ENCODE results near the gene PRDM16. TPM values are rescaled to one million over a fixed set of nuclear protein-coding genes. Genes with fewer than 3 reads are reported as not detected.

The PRDM16 gene
- polyA plus RNA-seq, 1 donor from 2014 or later, result 0.21 TPM

- Histone ChIP-seq H3K9ac (ENCODE audit: low read length) (no peak overlapping the region), H3F3A (ENCODE audit: insufficient read depth, low read length, poor library complexity, severe bottlenecking) (no peaks in the 10 kb centered on the region), H3K9me3 (ENCODE audit: low read length) (no peaks in the 10 kb centered on the region), H3K9me2 (ENCODE audit: insufficient read depth, low read length) (no peaks in the 10 kb centered on the region), H3K36me3 (ENCODE audit: insufficient read depth, low read length) (no peaks in the 10 kb centered on the region), H3K4me3 (ENCODE audit: low read length) (no peak overlapping the region), H3K27me3 (ENCODE audit: insufficient read depth, low read depth, low read length) (no peaks in the 10 kb centered on the region), H3K27ac (ENCODE audit: low read length) (no peak overlapping the region), H3K79me2 (replicated peaks; ENCODE audit: insufficient read depth, low read length) (no peaks in the 10 kb centered on the region), H4K20me1 (ENCODE audit: insufficient read depth) (no peaks in the 10 kb centered on the region), H2AFZ (ENCODE audit: low read depth, low read length) (no peak overlapping the region), H3K4me2 (ENCODE audit: low read length) (no peak overlapping the region)
- no peak for TF ChIP-seq TAF1 (IDR thresholded peaks at IDR 0.05; ENCODE audit: low read depth)
- TF ChIP-seq SMC3 (conservative IDR thresholded peaks at IDR 0.05; ENCODE audit: poor library complexity), result no peak
- no peak for TF ChIP-seq EP300 (conservative IDR thresholded peaks at IDR 0.05; ENCODE audit: poor library complexity, severe bottlenecking)
- no peak for TF ChIP-seq EZH2 (IDR thresholded peaks at IDR 0.05; ENCODE audit: borderline replicate concordance, insufficient read depth, low read length, poor library complexity, severe bottlenecking)
- TF ChIP-seq CTCF (IDR thresholded peaks at IDR 0.05; ENCODE audit: poor library complexity, severe bottlenecking), result no peak
- no peak for TF ChIP-seq RAD21 (conservative IDR thresholded peaks at IDR 0.05)
- TF ChIP-seq MXI1 (conservative IDR thresholded peaks at IDR 0.05; ENCODE audit: poor library complexity, severe bottlenecking), result no peak
- TF ChIP-seq POLR2AphosphoS5 (IDR thresholded peaks at IDR 0.05), result no peak
These were observed 225.4 kb downstream of the PRDM16 start for GRCh38 chr1:3294450-3294849.

GRCh38 chr1:3295846-3296245 lies 226.8 kb downstream of the PRDM16 start:
- no peak overlapping the region for H2AFZ ChIP-seq (ENCODE audit: low read depth, low read length)
- H3K4me2 ChIP-seq (ENCODE audit: low read length), result no peak overlapping the region
- TF ChIP-seq SMC3 (conservative IDR thresholded peaks at IDR 0.05; ENCODE audit: poor library complexity) (no peak), EP300 (conservative IDR thresholded peaks at IDR 0.05; ENCODE audit: poor library complexity, severe bottlenecking) (no peak), POLR2AphosphoS5 (IDR thresholded peaks at IDR 0.05) (no peak), EZH2 (IDR thresholded peaks at IDR 0.05; ENCODE audit: borderline replicate concordance, insufficient read depth, low read length, poor library complexity, severe bottlenecking) (no peak), MXI1 (conservative IDR thresholded peaks at IDR 0.05; ENCODE audit: poor library complexity, severe bottlenecking) (no peak)
- no peaks in the 10 kb centered on the region for H3K9me2 ChIP-seq (ENCODE audit: insufficient read depth, low read length)
- no peak overlapping the region for H3K27ac ChIP-seq (ENCODE audit: low read length)
- no peak overlapping the region for H3K4me3 ChIP-seq (ENCODE audit: low read length)
- H3F3A ChIP-seq (ENCODE audit: insufficient read depth, low read length, poor library complexity, severe bottlenecking), result no peaks in the 10 kb centered on the region
- H3K27me3 ChIP-seq (ENCODE audit: insufficient read depth, low read depth, low read length), result no peaks in the 10 kb centered on the region
- H4K20me1 ChIP-seq (ENCODE audit: insufficient read depth), result no peaks in the 10 kb centered on the region
- no peaks in the 10 kb centered on the region for H3K36me3 ChIP-seq (ENCODE audit: insufficient read depth, low read length)
- no peaks in the 10 kb centered on the region for H3K79me2 ChIP-seq (replicated peaks; ENCODE audit: insufficient read depth, low read length)
- H3K9ac ChIP-seq (ENCODE audit: low read length), result no peak overlapping the region
- no peaks in the 10 kb centered on the region for H3K9me3 ChIP-seq (ENCODE audit: low read length)

DNA sequence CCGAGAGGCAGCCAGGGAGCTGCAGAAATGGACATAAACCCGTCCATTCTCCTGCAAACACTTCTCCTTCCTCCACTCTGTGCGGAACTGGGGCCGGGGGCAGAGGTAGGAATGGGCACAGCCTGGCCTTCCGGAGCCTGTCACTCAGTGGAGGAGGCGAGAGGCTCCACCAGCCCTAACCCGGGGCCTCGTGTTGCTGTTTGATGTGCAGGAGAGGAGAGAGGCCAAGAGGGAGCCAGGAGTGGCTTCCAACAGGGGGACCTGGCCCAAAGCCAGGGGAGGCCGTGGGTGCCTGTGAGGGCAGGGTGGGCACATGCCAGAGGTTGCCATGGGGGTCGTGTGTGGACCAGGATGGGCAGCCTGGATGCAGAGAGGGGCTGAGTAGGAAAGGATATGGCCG lies 227.3 kb downstream of the PRDM16 start:
- H3K27ac ChIP-seq (ENCODE audit: low read length), result no peak overlapping the region
- no peaks in the 10 kb centered on the region for H3K36me3 ChIP-seq (ENCODE audit: insufficient read depth, low read length)
- H3K9me2 ChIP-seq (ENCODE audit: insufficient read depth, low read length), result no peaks in the 10 kb centered on the region
- no peaks in the 10 kb centered on the region for H3K9me3 ChIP-seq (ENCODE audit: low read length)
- H2AFZ ChIP-seq (ENCODE audit: low read depth, low read length), result no peak overlapping the region
- H3K79me2 ChIP-seq (replicated peaks; ENCODE audit: insufficient read depth, low read length), result no peaks in the 10 kb centered on the region
- H3K4me3 ChIP-seq (ENCODE audit: low read length), result no peak overlapping the region
- H4K20me1 ChIP-seq (ENCODE audit: insufficient read depth), result no peaks in the 10 kb centered on the region
- no peaks in the 10 kb centered on the region for H3F3A ChIP-seq (ENCODE audit: insufficient read depth, low read length, poor library complexity, severe bottlenecking)
- no peak overlapping the region for H3K9ac ChIP-seq (ENCODE audit: low read length)
- H3K27me3 ChIP-seq (ENCODE audit: insufficient read depth, low read depth, low read length), result no peaks in the 10 kb centered on the region
- H3K4me2 ChIP-seq (ENCODE audit: low read length), result no peak overlapping the region
- TF ChIP-seq TAF1 (IDR thresholded peaks at IDR 0.05; ENCODE audit: low read depth), result no peak
- TF ChIP-seq, protein P1, sequence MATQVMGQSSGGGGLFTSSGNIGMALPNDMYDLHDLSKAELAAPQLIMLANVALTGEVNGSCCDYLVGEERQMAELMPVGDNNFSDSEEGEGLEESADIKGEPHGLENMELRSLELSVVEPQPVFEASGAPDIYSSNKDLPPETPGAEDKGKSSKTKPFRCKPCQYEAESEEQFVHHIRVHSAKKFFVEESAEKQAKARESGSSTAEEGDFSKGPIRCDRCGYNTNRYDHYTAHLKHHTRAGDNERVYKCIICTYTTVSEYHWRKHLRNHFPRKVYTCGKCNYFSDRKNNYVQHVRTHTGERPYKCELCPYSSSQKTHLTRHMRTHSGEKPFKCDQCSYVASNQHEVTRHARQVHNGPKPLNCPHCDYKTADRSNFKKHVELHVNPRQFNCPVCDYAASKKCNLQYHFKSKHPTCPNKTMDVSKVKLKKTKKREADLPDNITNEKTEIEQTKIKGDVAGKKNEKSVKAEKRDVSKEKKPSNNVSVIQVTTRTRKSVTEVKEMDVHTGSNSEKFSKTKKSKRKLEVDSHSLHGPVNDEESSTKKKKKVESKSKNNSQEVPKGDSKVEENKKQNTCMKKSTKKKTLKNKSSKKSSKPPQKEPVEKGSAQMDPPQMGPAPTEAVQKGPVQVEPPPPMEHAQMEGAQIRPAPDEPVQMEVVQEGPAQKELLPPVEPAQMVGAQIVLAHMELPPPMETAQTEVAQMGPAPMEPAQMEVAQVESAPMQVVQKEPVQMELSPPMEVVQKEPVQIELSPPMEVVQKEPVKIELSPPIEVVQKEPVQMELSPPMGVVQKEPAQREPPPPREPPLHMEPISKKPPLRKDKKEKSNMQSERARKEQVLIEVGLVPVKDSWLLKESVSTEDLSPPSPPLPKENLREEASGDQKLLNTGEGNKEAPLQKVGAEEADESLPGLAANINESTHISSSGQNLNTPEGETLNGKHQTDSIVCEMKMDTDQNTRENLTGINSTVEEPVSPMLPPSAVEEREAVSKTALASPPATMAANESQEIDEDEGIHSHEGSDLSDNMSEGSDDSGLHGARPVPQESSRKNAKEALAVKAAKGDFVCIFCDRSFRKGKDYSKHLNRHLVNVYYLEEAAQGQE (IDR thresholded peaks at IDR 0.05; ENCODE audit: borderline replicate concordance), result no peak
- TF ChIP-seq MXI1 (conservative IDR thresholded peaks at IDR 0.05; ENCODE audit: poor library complexity, severe bottlenecking), result no peak
- no peak for TF ChIP-seq CTCF (IDR thresholded peaks at IDR 0.05; ENCODE audit: poor library complexity, severe bottlenecking)
- TF ChIP-seq EZH2 (IDR thresholded peaks at IDR 0.05; ENCODE audit: borderline replicate concordance, insufficient read depth, low read length, poor library complexity, severe bottlenecking), result no peak
- no peak for TF ChIP-seq SMC3 (conservative IDR thresholded peaks at IDR 0.05; ENCODE audit: poor library complexity)
- no peak for TF ChIP-seq POLR2AphosphoS5 (IDR thresholded peaks at IDR 0.05)
- no peak for TF ChIP-seq RAD21 (conservative IDR thresholded peaks at IDR 0.05)
- no peak for TF ChIP-seq EP300 (conservative IDR thresholded peaks at IDR 0.05; ENCODE audit: poor library complexity, severe bottlenecking)

All from neural cell (in vitro differentiated cells).